Tibial nerve (tissue), 4 donors: Measurements from ENCODE around the gene ZDHHC9.

Source experiments
- CTCF ChIP-seq, 5 experiments: fragments of 200-600 bp in 3 of 5; fragments of 450-650 bp in 2 of 5; sonication (generic) in 3 of 5; IDR thresholded peaks; one replicate each; pipeline ENCODE4 v1.5.1; 2016 to 2019; ENCODE audit warnings: antibody characterized with exemption in 5 of 5, mild to moderate bottlenecking in 3 of 5, moderate library complexity in 2 of 5
- EP300 ChIP-seq, 2 donors: sonication (generic); formaldehyde crosslinking; IDR thresholded peaks; one replicate each; pipeline ENCODE4 v1.6.1; 2017; ENCODE audit warnings: antibody characterized with exemption in 2 of 2, mild to moderate bottlenecking in 1 of 2
- POLR2A ChIP-seq, 2 donors: fragments of 450-650 bp; IDR thresholded peaks; one replicate each; pipeline ENCODE4 v1.6.1; 2017; ENCODE audit warnings: antibody characterized with exemption in 2 of 2, mild to moderate bottlenecking in 2 of 2, moderate library complexity in 2 of 2

GRCh38 chrX:129836827-129837226 is 6.9 kb downstream of the ZDHHC9 start:
- no peak for TF ChIP-seq POLR2A (IDR thresholded peaks at IDR 0.05)
- TF ChIP-seq CTCF (IDR thresholded peaks at IDR 0.05): no peak
- no peak for TF ChIP-seq EP300 (IDR thresholded peaks at IDR 0.05)
